PC-9 (cell line): ENCODE measurements around the gene NSD2. TPM values are rescaled to one million over a fixed set of nuclear protein-coding genes. Genes with fewer than 3 reads are reported as not detected.

Experiments
- BruUV-seq: library from RNA; stranded (reverse); fragments of 400-500 nt; replicated peaks from 2 replicates; lab custom pipeline; 2021; lab: Mats Ljungman, UMichigan
- CTCF ChIA-PET: fragments of 300-600 bp; sonication (Branson Sonifier 250); formaldehyde crosslinking; loops from one replicate; lab custom pipeline; 2022; ENCODE audit warnings: antibody characterized with exemption; lab: Charles Lee
- POLR2A ChIA-PET: fragments of 300-600 bp; sonication (Branson Sonifier 250); formaldehyde crosslinking; loops from one replicate; lab custom pipeline; 2022; ENCODE audit warnings: antibody characterized with exemption; ENCODE audit not compliant: unreplicated experiment; lab: Charles Lee
- DNase-seq, 2 experiments: peaks; one replicate each; pipeline versions ENCODE4 v3.0.0 to v3.0.0-alpha.2; 2015 to 2022; ENCODE audit warnings: mixed read lengths in 1 of 2
- H2AFZ ChIP-seq: fragments of 200-600 bp; sonication (generic); 2 replicates; pipeline ENCODE4 v1.8.1; 2017; ENCODE audit warnings: antibody characterized with exemption
- H3F3A ChIP-seq: fragments of 200-600 bp; sonication (generic); 2 replicates; pipeline ENCODE4 v1.8.1; 2017; ENCODE audit warnings: antibody characterized with exemption, mild to moderate bottlenecking, low read depth; ENCODE audit not compliant: insufficient read depth
- H3K27ac ChIP-seq: fragments of 200-600 bp; sonication (generic); 2 replicates; pipeline ENCODE4 v1.6.1; 2016; ENCODE audit warnings: mixed run types
- H3K27me3 ChIP-seq: fragments of 200-600 bp; sonication (generic); 2 replicates; pipeline ENCODE4 v1.6.1; 2016; ENCODE audit warnings: low read depth, mixed run types; ENCODE audit not compliant: insufficient read depth
- H3K36me3 ChIP-seq: fragments of 200-600 bp; sonication (generic); 2 replicates; pipeline ENCODE4 v1.6.1; 2016; ENCODE audit warnings: low read depth, mixed run types
- H3K4me1 ChIP-seq: fragments of 200-600 bp; sonication (generic); replicated peaks from 2 replicates; pipeline ENCODE4 v1.6.1; 2016; ENCODE audit warnings: mixed run types; ENCODE audit not compliant: insufficient read depth
- H3K4me2 ChIP-seq: fragments of 200-600 bp; sonication (generic); 2 replicates; pipeline ENCODE4 v1.6.1; 2017; ENCODE audit warnings: mixed run types
- H3K4me3 ChIP-seq: fragments of 200-600 bp; sonication (generic); 2 replicates; pipeline ENCODE4 v1.6.1; 2016; ENCODE audit warnings: mixed run types
- H3K79me2 ChIP-seq: fragments of 200-600 bp; sonication (generic); 2 replicates; pipeline ENCODE4 v1.6.1; 2017; ENCODE audit warnings: low read depth, mixed run types
- H3K9me2 ChIP-seq: fragments of 200-600 bp; sonication (generic); 2 replicates; pipeline ENCODE4 v1.8.1; 2017; ENCODE audit warnings: mild to moderate bottlenecking; ENCODE audit not compliant: insufficient read depth
- H3K9me3 ChIP-seq: fragments of 200-600 bp; sonication (generic); 2 replicates; pipeline ENCODE4 v1.8.1; 2016; ENCODE audit warnings: low read depth; ENCODE audit not compliant: insufficient read depth
- H4K20me1 ChIP-seq: fragments of 200-600 bp; sonication (generic); 2 replicates; pipeline ENCODE4 v1.8.1; 2017; ENCODE audit not compliant: insufficient read depth
- EZH2 ChIP-seq: fragments of 200-600 bp; sonication (generic); IDR thresholded peaks from 2 replicates; pipeline ENCODE4 v1.8.0; 2017; ENCODE audit warnings: antibody characterized with exemption, low read depth
- intact Hi-C: fragments of 100-400 bp; cut with micrococcal nuclease; formaldehyde crosslinking; loops from one replicate; pipeline ENCODE4 v1.10.0; 2022; ENCODE audit not compliant: unreplicated experiment
- total RNA-seq: library from RNA; stranded (reverse); gene quantifications from 2 replicates; pipeline ENCODE4 v1.2.3, GENCODE V29; 2021
- TF ChIP-seq, protein P1 (sequence below): fragments of 200-600 bp; sonication (generic); conservative IDR thresholded peaks from 2 replicates; pipeline ENCODE4 v1.6.1; 2017; ENCODE audit warnings: mixed run types, antibody characterized with exemption, mild to moderate bottlenecking, moderate library complexity

Gene NSD2
- total RNA-seq, 1 experiment from 2014 or later = 176 TPM

DNA sequence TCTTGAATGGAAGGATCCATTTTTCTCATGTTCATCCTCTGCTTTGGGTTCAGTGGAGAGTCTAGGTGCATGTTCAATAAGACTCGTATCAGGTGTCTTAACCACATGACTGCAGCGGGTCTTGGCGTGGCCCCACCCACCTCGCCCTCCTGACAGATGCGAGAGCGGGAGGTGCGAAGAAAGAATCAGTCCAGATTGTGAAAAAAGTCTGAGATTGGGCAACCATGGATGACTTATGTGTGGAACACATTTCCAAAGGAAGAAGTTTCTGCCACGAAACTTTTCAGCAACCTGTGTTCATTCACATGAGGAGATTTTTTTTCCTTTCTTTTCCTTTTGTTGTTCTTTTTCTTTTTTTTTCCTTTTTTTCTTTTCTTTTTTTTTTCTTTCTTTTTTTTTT is 66.8 kb downstream of the NSD2 start:
- no peak overlapping the region for H3K27ac ChIP-seq
- BruUV-seq = no TSS peak
- peaks cover 39% of the 10 kb centered on the region for H3F3A ChIP-seq
- H3K9me3 ChIP-seq = no peaks in the 10 kb centered on the region
- H3K36me3 ChIP-seq = peaks cover 24% of the 10 kb centered on the region
- H3K4me2 ChIP-seq = no peak overlapping the region
- no peaks in the 10 kb centered on the region; the same call in 1 of the 2 replicates for H4K20me1 ChIP-seq
- intact Hi-C loops = no loop called here
- CTCF ChIA-PET = interaction anchor here (0.6 kb wide), 2 partner anchors 20 to 59 kb away, joined by 6 to 12 read pairs; no protein-coding TSS in a partner anchor
- peaks cover 12% of the 10 kb centered on the region for H3K79me2 ChIP-seq
- TF ChIP-seq EZH2 = no peak
- TF ChIP-seq, protein P1, sequence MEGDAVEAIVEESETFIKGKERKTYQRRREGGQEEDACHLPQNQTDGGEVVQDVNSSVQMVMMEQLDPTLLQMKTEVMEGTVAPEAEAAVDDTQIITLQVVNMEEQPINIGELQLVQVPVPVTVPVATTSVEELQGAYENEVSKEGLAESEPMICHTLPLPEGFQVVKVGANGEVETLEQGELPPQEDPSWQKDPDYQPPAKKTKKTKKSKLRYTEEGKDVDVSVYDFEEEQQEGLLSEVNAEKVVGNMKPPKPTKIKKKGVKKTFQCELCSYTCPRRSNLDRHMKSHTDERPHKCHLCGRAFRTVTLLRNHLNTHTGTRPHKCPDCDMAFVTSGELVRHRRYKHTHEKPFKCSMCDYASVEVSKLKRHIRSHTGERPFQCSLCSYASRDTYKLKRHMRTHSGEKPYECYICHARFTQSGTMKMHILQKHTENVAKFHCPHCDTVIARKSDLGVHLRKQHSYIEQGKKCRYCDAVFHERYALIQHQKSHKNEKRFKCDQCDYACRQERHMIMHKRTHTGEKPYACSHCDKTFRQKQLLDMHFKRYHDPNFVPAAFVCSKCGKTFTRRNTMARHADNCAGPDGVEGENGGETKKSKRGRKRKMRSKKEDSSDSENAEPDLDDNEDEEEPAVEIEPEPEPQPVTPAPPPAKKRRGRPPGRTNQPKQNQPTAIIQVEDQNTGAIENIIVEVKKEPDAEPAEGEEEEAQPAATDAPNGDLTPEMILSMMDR = no peak
- H3K9me2 ChIP-seq = no peaks in the 10 kb centered on the region
- H3K4me1 ChIP-seq = peaks cover 28% of the 10 kb centered on the region
- POLR2A ChIA-PET = no interaction called here
- DNase-seq = no peak
- no peak overlapping the region for H3K4me3 ChIP-seq
- no peak overlapping the region for H2AFZ ChIP-seq
- no peaks in the 10 kb centered on the region for H3K27me3 ChIP-seq

DNA sequence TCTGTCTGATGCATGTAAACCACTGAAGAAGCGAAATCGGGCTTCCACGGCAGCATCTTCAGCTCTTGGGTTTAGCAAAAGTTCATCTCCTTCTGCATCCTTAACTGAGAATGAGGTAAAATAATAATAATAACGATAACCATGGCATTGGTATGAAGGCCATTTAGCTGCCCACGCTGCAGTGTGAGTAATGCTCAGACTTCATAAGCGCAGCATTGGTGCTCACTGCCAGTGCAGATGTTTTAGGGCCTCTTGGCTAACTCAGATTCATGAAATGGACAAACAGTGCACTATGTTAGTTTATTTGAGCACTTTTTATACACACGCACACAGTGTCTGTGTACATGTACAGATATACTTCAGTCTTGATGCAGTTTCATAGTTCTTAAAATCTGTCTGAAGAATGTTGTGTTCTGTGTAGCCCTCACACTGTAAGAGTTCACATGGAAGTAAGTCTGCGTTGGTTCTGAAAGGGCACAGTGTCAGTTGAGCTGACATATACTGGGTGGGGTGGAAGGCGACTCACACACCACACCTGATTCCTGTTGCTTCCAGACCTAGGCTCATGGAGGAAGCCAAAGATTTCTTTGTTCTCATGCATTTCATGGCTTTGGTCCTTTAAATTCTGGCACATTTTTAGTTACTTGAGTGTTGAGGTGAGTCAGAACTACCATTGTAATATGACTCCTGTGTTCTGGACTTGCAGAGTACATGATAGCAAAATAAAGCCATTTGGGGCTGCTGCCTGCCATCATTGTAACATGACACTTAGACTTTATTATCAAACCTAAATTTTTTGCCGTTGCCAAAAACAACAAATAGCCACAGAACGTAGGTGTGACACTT is 68.7 kb downstream of the NSD2 start:
- Histone ChIP-seq H3F3A (peaks cover 39% of the 10 kb centered on the region), H2AFZ (no peak overlapping the region), H3K9me2 (no peaks in the 10 kb centered on the region), H3K4me1 (peaks cover 28% of the 10 kb centered on the region), H3K4me3 (no peak overlapping the region), H3K36me3 (peaks cover 30% of the 10 kb centered on the region), H3K27me3 (no peaks in the 10 kb centered on the region), H3K27ac (peak overlapping the region; percentile 43), H4K20me1 (no peaks in the 10 kb centered on the region; the same call in 1 of the 2 replicates), H3K9me3 (no peaks in the 10 kb centered on the region), H3K79me2 (peaks cover 12% of the 10 kb centered on the region), H3K4me2 (peak overlapping the region; percentile 46)
- POLR2A ChIA-PET = no interaction called here
- BruUV-seq = no TSS peak
- no peak for TF ChIP-seq EZH2
- TF ChIP-seq, protein P1 = no peak
- peak; percentile 52 to 96 for DNase-seq
- CTCF ChIA-PET = interaction anchor here (0.6 to 1.0 kb wide), 2 partner anchors 59 to 174 kb away, joined by 3 to 4 read pairs; no protein-coding TSS in a partner anchor
- intact Hi-C loops = loop anchor here (1.0 kb wide), 1 partner anchor 162 kb away; no protein-coding TSS in a partner anchor

DNA sequence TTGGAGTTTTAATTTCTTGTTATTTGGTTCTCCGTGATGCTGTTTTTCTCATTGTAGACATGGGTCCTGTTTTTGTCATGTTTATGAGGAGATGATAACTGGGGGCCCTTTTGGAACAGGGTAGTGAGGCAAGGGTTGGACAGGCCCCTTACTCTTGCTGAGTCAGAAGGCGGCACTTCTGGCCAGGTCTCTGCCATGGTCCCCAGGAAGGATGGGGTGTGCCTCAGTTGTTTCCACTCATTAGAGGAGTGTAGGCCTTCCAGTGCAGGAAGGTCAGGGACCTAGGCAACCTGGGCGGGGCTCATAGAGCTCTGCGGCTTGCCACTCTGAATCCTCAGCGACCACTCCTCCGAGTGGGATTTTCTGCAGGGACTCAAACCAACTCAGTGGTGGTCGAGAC is 69.4 kb downstream of the NSD2 start:
- Histone ChIP-seq H3K9me2 (no peaks in the 10 kb centered on the region), H3K36me3 (peaks cover 24% of the 10 kb centered on the region)
- BruUV-seq = no TSS peak

More for the DNA sequence above, 69.4 kb downstream of the NSD2 start:
- TF ChIP-seq, protein P1 = no peak
- no peak for TF ChIP-seq EZH2
- Histone ChIP-seq H3K9me3 (no peaks in the 10 kb centered on the region), H3K79me2 (peaks cover 12% of the 10 kb centered on the region), H3K27me3 (no peaks in the 10 kb centered on the region), H3K4me2 (peak overlapping the region; percentile 46), H3K27ac (peak overlapping the region; percentile 42), H3F3A (peaks cover 39% of the 10 kb centered on the region), H3K4me3 (no peak overlapping the region), H3K4me1 (peaks cover 28% of the 10 kb centered on the region), H4K20me1 (no peaks in the 10 kb centered on the region), H2AFZ (no peak overlapping the region)
- DNase-seq = no peak
- POLR2A ChIA-PET = no interaction called here
- intact Hi-C loops = loop anchor here (1.0 kb wide), 1 partner anchor 162 kb away; no protein-coding TSS in a partner anchor
- CTCF ChIA-PET = interaction anchor here (0.6 to 1.0 kb wide), 2 partner anchors 58 to 174 kb away, joined by 3 to 4 read pairs; no protein-coding TSS in a partner anchor
